Measurements from ENCODE around the gene STK11.

Gene STK11

GRCh38 chr19:1249990-1250436, 44.4 kb downstream of the STK11 start:
- no peak for DNase-seq (ENCODE audit: low read depth in 3 of 3)

DNA sequence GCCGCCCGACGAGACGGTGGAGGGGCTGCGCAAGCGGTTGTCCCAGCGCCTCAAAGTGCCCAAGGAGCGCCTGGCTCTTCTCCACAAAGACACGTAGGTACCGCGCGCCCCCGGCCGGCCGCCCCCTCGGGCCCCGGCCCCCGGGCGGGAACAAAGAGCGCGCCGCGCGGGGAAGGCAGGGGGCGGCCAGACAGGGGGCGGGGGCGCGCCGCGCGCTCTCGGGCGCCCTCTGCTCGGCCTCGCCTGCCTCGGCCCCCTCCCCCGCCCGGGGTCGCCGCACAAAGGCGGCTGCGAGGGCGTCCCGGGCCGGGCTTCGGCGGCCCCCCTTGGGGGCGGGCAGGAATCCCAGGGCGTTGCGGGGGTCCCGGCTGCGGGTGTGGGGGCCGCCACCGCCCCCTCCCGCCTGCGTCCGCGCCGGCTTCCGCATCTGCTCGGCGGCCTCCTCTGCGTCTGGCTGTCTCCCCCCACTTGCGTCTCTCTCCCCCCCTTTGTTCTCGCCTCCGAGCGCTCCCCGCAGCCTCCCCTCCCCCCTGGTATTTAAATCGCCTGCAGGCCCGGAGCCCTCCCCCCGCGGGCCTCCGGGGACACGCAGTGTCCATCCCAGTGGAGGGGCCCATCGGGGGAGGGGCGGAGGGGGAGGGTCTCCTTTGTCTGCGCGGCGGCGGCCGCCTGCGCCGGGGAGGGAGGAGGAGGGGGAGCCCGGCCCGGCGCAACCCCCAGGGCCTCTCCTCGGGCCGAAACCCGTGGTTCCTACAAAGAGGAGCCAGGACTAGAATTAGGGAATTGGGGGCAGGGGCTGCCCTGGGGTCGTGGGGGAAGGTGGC, 45.1 kb downstream of the STK11 start:
- DNase-seq (ENCODE audit: low read depth in 3 of 3) = no peak

DNA sequence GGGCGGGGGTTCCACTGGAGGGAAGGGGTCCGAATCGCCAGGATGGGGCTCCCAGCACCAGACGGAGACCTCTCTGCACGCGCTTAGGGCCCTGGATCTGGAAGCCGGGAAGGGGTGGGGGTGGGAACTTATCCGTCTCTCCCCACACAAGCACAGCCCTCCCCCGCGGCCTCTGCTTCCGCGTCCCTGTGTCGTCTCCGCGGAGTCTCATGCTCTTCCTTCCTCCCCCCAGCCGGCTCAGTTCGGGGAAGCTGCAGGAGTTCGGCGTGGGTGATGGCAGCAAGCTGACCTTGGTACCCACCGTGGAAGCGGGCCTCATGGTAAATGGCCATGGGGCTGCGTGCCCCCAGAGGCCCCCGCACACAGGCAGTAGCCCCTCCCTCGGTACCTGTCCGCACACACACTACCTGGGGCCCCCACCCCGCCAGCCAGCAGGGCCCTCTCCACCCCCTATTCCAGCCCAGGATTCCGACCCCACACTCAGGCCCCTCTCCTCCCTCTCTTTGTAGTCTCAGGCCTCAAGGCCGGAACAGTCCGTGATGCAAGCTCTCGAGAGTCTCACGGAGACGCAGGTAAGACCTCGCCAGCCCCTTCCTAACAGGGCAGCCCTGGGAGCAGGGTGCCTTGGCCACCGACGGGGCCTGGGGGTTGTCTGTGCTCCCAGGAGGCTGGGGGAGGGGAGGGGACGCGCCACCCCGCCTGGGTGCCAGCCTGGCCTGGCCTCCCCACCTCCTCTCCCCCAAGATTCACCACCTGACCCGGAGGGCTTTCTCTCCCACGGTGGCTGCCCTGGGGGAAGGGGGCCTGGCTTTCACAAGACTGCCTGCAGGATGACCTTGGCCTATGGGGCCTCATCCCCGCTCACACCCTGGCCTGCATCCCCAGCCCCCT, 46.0 kb downstream of the STK11 start:
- DNase-seq (ENCODE audit: low read depth in 3 of 3) = peak in 1 of 3 experiments; percentile 65

- DNase-seq (ENCODE audit: low read depth in 3 of 3) = peak in 1 of 3 experiments; percentile 68
Observed at GRCh38 chr19:1252221-1252820, 46.7 kb downstream of the STK11 start.

- peak in 2 of 3 experiments; percentile 62 to 81 for DNase-seq (ENCODE audit: low read depth in 3 of 3)
Observed at GRCh38 chr19:1252821-1253513, 47.4 kb downstream of the STK11 start.

DNA sequence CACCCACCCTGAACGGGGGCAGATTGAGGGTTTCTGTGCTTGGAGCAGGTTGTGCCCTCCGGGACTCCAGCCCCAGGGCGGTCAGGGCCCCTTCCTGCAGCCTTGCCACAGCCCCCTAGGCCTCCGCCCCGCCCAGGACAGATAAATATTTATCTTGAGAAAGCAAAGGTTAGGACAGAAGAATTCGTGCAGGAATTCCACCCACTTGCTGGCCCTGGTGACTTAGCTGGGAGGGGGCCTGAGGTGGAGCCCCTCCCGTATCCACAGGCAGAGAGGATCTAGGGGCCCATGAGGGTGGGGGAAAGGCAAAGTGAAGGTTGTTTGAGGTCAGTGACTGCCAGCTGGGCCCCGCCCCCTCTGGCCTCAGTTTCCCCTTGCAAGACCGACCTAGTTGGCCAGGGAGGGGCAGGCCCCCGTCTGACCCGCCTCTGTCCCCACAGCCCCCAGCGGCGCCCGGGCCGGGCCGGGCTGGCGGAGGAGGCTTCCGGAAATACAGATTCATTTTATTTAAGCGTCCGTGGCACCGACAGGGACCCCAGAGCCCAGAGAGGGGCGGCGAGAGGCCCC, 48.0 kb downstream of the STK11 start:
- no peak for DNase-seq (ENCODE audit: low read depth in 3 of 3)

- no peak for DNase-seq (ENCODE audit: low read depth in 3 of 3)
Observed at GRCh38 chr19:1254081-1254527, 48.5 kb downstream of the STK11 start.

GRCh38 chr19:1254530-1255185, 49.1 kb downstream of the STK11 start:
- no peak for DNase-seq (ENCODE audit: low read depth in 3 of 3)

GRCh38 chr19:1255186-1256161, 49.9 kb downstream of the STK11 start:
- no peak for DNase-seq (ENCODE audit: low read depth in 3 of 3)

GRCh38 chr19:1256646-1257474, 51.3 kb downstream of the STK11 start:
- no peak for DNase-seq (ENCODE audit: low read depth in 3 of 3)

GRCh38 chr19:1257475-1258162, 52.0 kb downstream of the STK11 start:
- DNase-seq (ENCODE audit: low read depth in 3 of 3) = no peak

- no peak for DNase-seq (ENCODE audit: low read depth in 3 of 3)
Observed at GRCh38 chr19:1258163-1258492, 52.5 kb downstream of the STK11 start.

DNA sequence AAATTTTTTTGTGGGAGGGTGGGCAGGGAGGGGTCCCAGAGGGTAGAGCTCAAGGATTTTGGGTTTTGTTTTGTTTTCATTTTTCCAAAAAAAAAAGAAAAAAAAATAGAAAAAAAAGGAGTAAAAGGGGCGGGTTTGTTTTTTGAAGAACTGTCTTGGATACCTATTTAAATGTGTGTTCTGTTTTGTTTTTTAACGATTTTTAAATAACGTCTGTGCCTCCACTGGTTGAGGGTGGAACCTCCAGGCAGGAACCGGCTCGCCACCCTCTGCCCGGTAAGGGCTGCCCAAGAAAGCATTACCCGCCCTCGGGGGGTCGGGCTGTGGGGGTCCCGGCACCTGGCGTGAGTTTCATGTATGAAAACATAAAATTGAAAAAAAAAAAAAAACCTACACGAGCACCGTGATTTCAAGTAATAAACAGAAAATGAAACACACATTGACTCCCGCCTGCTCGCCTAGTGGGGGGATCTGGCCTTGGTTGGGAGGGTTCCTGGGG, 53.2 kb downstream of the STK11 start:
- DNase-seq (ENCODE audit: low read depth in 3 of 3) = no peak

DNA sequence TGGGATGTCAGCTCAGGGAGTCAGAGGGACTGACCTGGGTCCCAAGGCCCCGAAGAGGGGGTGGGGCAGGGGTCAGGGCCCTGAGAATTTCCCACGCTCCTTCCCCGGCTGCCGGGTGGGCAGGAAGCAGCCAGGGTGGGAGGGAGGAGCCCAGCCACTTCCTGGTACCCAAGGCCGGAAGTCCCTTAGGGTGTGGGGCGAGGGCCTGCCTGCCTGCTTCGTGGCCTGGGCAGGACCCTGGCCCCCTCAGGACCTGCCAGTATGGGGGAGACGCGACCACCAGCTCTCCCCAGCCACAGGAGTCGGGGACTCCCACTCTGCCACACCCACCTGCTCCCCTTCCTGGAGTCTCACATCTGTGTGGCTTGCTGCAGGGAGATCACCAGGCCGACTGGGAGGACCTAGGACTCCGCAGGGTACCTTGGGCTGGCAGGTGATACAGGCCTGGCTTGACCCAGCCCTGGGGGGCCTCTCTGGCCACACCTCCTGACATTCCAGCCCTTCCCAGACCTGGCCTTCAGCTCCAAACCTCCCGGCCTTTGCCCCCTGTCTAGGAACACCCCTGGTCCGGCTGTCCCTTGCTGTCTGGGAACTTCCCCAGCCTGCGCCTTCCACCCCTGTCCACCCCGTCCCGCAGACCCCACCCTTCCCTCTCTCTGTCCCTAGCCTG, 53.8 kb downstream of the STK11 start:
- DNase-seq (ENCODE audit: low read depth in 3 of 3) = peak in 2 of 3 experiments; percentile 48 to 69

GRCh38 chr19:1259876-1260748, 54.5 kb downstream of the STK11 start:
- peak in 1 of 3 experiments; percentile 62 for DNase-seq (ENCODE audit: low read depth in 3 of 3)
